ENCODE data around the gene TUBGCP6.
"Not testable (repeated sequence)": the region's sequence is repeated elsewhere in the genome, so short reads cannot be mapped to it uniquely, and the experiment has no call there.

Gene TUBGCP6

DNA sequence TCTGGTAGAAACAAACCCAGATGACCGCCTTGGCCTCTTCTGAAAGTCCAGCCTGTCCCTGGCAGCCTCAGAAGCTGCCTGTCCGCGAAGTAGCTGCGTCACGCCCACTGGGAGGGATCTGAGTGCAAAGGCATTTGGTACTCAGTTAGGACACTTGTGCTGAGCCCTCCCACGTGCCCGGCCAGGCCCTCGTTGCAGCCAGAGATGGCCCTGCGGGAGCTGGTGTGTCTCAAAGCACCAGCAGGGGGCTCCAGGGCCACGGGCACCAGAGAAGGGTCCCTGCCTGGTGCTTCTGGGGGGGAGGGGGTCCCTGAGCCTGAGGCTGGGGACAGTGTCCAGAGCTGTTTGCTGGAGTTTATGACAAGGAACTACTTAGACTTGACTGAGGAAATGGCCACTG lies 38.2 kb downstream of the TUBGCP6 start:
- Mint-ChIP-seq H3K9me3 (peaks cover 14% of the 10 kb centered on the region), H3K4me1 (peaks cover 36% of the 10 kb centered on the region), H3K27me3 (ENCODE audit: low read depth, poor library complexity) (no peaks in the 10 kb centered on the region), H3K4me3 (no peak overlapping the region), H3K36me3 (ENCODE audit: low read depth) (peaks cover 52% of the 10 kb centered on the region), H3K27ac (peak overlapping the region; percentile 84)
- TF ChIP-seq, protein P1, sequence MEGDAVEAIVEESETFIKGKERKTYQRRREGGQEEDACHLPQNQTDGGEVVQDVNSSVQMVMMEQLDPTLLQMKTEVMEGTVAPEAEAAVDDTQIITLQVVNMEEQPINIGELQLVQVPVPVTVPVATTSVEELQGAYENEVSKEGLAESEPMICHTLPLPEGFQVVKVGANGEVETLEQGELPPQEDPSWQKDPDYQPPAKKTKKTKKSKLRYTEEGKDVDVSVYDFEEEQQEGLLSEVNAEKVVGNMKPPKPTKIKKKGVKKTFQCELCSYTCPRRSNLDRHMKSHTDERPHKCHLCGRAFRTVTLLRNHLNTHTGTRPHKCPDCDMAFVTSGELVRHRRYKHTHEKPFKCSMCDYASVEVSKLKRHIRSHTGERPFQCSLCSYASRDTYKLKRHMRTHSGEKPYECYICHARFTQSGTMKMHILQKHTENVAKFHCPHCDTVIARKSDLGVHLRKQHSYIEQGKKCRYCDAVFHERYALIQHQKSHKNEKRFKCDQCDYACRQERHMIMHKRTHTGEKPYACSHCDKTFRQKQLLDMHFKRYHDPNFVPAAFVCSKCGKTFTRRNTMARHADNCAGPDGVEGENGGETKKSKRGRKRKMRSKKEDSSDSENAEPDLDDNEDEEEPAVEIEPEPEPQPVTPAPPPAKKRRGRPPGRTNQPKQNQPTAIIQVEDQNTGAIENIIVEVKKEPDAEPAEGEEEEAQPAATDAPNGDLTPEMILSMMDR (IDR thresholded peaks at IDR 0.05): peak; percentile 55
- DNase-seq: peak; percentile 67

GRCh38 chr22:50205781-50206569 lies 38.8 kb downstream of the TUBGCP6 start:
- peaks cover 36% of the 10 kb centered on the region for H3K4me1 Mint-ChIP-seq
- H3K27ac Mint-ChIP-seq: peak overlapping the region; percentile 84
- TF ChIP-seq, protein P1 (IDR thresholded peaks at IDR 0.05): no peak
- no peak for DNase-seq
- no peak overlapping the region for H3K4me3 Mint-ChIP-seq
- H3K27me3 Mint-ChIP-seq (ENCODE audit: low read depth, poor library complexity): no peaks in the 10 kb centered on the region
- H3K36me3 Mint-ChIP-seq (ENCODE audit: low read depth): peaks cover 47% of the 10 kb centered on the region
- peaks cover 14% of the 10 kb centered on the region for H3K9me3 Mint-ChIP-seq

- H3K27me3 Mint-ChIP-seq (ENCODE audit: low read depth, poor library complexity); H3K27ac Mint-ChIP-seq; DNase-seq; H3K4me3 Mint-ChIP-seq: not testable (repeated sequence)
- Mint-ChIP-seq H3K36me3 (ENCODE audit: low read depth) (peaks cover 44% of the 10 kb centered on the region), H3K9me3 (peaks cover 14% of the 10 kb centered on the region), H3K4me1 (peaks cover 36% of the 10 kb centered on the region)
These were observed 39.8 kb downstream of the TUBGCP6 start for GRCh38 chr22:50204998-50205397.

GRCh38 chr22:50204571-50204970 lies 40.3 kb downstream of the TUBGCP6 start:
- Mint-ChIP-seq H3K4me1 (peaks cover 32% of the 10 kb centered on the region), H3K36me3 (ENCODE audit: low read depth) (peaks cover 40% of the 10 kb centered on the region), H3K9me3 (peaks cover 14% of the 10 kb centered on the region), H3K27ac (no peak overlapping the region), H3K4me3 (no peak overlapping the region), H3K27me3 (ENCODE audit: low read depth, poor library complexity) (no peaks in the 10 kb centered on the region)
- DNase-seq: no peak
- TF ChIP-seq, protein P1 (IDR thresholded peaks at IDR 0.05): no peak

- Mint-ChIP-seq H3K36me3 (ENCODE audit: low read depth) (peaks cover 40% of the 10 kb centered on the region), H3K9me3 (peaks cover 14% of the 10 kb centered on the region), H3K27me3 (ENCODE audit: low read depth, poor library complexity) (no peaks in the 10 kb centered on the region), H3K27ac (no peak overlapping the region), H3K4me3 (peak overlapping the region; percentile 7), H3K4me1 (peaks cover 35% of the 10 kb centered on the region)
- TF ChIP-seq, protein P1 (IDR thresholded peaks at IDR 0.05): no peak
- no peak for DNase-seq
These were observed 41.5 kb downstream of the TUBGCP6 start for GRCh38 chr22:50203288-50203687.

DNA sequence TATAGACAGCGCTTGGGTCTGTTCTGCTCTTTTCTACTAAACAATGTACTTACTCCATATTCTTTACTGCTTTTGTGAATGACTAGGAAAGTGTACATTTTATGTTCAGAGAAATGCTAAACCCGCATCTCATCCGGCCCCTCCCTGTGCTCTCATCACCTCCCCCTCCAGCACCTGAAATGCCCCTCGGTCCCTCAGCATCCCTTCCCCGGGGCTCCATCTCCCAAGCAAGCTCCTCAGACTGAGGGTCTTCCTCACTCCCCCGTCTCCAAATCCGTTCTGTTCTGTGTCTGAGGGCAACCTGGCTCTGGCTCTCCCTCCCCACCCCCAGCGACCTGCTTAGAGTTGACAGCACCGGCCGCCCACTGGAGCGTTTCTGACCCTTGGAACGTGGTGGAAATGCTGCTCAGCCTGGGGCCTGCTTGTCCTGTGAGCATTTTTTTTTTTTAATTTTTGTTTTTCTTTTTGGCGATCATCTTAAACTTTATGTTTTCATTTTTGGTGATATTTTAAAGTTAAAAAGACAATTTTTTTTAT lies 42.6 kb downstream of the TUBGCP6 start:
- H3K4me3 Mint-ChIP-seq: peak overlapping the region; percentile 88

More for the DNA sequence above, 42.6 kb downstream of the TUBGCP6 start:
- Mint-ChIP-seq H3K27me3 (ENCODE audit: low read depth, poor library complexity) (no peaks in the 10 kb centered on the region), H3K4me1 (peaks cover 35% of the 10 kb centered on the region), H3K27ac (no peak overlapping the region), H3K36me3 (ENCODE audit: low read depth) (peaks cover 40% of the 10 kb centered on the region), H3K9me3 (peaks cover 14% of the 10 kb centered on the region)
- TF ChIP-seq, protein P1 (IDR thresholded peaks at IDR 0.05): no peak
- DNase-seq: peak; percentile 51

All from nephron progenitor cell (in vitro differentiated cells).